MM.1S (cell line): Measurements from ENCODE around the gene NF2.

Source experiments
- EZH2 ChIP-seq: fragments of 300-600 bp; sonication (generic); optimal IDR thresholded peaks from 2 replicates; pipeline ENCODE3; 2017; ENCODE audit warnings: low read depth, mild to moderate bottlenecking, antibody characterized with exemption, low read length, mixed read lengths
- TF ChIP-seq, protein P1 (sequence below): fragments of 300-600 bp; sonication (generic); IDR thresholded peaks from 2 replicates; pipeline ENCODE4 v1.5.1; 2016; ENCODE audit warnings: antibody characterized with exemption, low read length, mixed read lengths

DNA sequence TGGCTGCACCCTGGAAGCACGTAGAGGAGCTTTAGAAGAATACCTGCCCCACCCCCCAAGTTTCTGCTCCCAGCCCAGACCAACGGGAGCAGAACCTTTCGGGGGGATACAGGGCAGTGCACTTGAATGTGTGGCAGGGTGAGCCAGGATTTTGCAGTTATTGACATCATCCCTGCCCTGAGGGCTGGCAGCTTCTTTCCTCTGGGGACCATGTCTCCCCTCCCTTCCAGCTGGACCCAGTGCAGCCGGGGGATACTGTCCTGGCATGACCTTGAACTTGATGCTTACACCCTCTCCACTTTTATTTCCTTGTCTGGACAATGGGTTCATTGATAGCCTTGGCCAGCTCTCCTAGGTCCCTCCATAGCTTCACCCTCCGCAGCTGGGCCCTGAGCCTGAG, 112.3 kb downstream of the NF2 start:
- TF ChIP-seq, protein P1, sequence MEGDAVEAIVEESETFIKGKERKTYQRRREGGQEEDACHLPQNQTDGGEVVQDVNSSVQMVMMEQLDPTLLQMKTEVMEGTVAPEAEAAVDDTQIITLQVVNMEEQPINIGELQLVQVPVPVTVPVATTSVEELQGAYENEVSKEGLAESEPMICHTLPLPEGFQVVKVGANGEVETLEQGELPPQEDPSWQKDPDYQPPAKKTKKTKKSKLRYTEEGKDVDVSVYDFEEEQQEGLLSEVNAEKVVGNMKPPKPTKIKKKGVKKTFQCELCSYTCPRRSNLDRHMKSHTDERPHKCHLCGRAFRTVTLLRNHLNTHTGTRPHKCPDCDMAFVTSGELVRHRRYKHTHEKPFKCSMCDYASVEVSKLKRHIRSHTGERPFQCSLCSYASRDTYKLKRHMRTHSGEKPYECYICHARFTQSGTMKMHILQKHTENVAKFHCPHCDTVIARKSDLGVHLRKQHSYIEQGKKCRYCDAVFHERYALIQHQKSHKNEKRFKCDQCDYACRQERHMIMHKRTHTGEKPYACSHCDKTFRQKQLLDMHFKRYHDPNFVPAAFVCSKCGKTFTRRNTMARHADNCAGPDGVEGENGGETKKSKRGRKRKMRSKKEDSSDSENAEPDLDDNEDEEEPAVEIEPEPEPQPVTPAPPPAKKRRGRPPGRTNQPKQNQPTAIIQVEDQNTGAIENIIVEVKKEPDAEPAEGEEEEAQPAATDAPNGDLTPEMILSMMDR = no peak
- no peak for TF ChIP-seq EZH2
